IPS DF 19.7 (cell line): ENCODE measurements around the gene KRTAP13-2.

Experiments
- DNase-seq: peaks from one replicate; pipeline ENCODE4 v3.0.0-alpha.2; 2013; ENCODE audit warnings: low read depth, low spot score

KRTAP13-2 gene

GRCh38 chr21:30372139-30372770 is at the start of gene KRTAP13-2:
Gene KRTAP13-2 (minus strand): TSS chr21:30372271. CDS start chr21:30372213, 58 bp downstream.
- DNase-seq, result no peak

GRCh38 chr21:30415993-30416392 is 43.9 kb upstream of the KRTAP13-2 start:
- no peak for DNase-seq

DNA sequence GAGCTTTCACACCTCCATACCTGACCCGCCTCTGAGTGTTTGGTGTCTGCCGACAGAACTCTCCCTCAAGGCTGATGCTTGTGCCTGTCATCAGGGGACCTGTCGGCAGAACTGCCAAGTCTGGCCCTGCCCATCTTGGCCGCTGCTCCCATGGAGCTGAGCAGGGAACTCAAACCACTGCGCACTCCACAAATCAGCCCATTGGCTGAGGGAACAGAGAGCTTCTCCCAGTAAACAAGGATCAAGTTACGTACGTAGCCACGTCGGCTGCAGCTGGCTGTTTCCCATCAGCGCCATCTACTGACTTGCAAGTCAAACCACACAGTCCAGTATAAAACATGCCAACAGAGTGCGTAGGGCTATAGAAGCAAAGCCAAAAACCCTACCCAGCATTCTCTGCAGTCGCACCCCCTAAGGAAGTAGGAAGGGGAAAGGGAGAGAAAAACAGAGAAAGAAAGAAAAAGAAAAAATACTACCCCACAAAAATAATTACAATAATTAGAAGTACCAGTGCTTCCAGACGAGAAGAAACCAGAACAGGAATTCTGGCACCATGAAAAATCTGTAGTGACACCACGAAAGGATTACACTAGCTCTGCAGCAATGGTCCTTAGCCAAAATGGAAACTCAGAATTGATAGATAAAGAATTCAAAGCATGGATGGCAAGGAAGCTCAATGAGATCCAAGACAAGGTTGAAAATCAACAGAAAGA is 36.9 kb upstream of the KRTAP13-2 start:
- peak; percentile 81 for DNase-seq

DNA sequence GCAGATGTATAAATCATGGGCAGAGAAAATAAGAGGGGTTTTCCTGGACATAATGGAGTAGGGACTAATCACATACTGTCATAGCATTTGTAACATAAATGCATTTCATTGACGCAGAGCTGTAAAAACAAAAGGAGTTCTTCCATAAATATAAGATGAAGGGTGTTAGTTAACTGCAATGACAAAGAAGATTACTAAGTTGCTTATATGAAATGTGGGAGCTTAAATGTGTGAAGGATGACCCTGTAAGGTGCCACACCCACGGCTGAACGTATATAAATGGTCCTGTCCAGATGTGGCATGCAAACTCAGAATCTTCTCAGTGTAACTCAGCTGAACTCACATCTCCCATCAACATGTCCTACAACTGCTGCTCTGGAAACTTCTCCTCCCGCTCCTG is 23.7 kb upstream of the KRTAP13-2 start, which contains the start of gene KRTAP13-1:
Gene KRTAP13-1, plus strand, starts transcription at position 301 of the 400 bp plus-strand sequence. Its CDS starts 56 bp downstream, at position 357.
- DNase-seq, result no peak

DNA sequence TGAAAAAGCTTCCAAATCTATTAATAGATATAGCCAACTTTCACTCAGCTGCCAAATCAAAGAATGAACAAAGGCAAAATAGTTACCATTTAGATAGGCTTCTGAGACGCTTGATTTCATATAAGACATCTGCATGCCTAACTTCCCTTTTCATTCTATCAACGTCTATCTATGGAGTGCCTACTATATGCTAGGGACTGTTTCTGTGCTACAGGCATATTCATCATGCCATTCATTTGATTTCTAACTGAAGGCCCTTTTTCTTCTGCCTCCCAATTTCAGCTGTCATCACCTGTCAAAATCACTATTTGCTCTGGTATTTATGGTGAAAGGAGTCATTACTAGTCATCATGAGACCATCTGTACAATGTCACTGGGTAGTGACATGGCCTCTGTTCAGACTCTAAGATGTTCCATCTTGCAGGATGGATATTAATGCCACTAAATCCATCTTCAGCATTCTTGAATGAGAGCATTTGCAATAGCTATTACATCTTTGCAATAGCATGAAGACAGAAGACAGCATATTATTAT is 19.5 kb upstream of the KRTAP13-2 start:
- DNase-seq, result no peak

DNA sequence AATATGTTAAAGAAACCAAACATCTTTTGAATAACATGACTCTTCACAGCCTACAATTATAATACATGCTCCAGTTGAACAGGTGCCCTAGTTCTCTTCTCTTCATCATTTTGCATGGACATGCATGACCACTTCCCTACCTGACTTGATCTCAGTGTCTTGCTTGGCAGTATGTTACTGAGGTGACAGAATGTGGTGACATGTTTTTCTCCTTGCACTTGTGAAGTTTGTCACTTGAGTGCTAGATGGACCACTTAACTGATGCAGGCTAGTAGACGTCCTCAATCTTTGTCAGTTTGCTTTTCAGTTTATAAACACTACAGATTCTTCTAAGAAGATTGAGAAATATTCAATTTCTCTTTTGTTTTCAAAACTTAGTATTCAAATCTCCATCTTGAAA is 10.1 kb upstream of the KRTAP13-2 start:
- DNase-seq, result no peak

- DNase-seq, result no peak
Measured at GRCh38 chr21:30355906-30356305, 16.2 kb downstream of the KRTAP13-2 start.

DNA sequence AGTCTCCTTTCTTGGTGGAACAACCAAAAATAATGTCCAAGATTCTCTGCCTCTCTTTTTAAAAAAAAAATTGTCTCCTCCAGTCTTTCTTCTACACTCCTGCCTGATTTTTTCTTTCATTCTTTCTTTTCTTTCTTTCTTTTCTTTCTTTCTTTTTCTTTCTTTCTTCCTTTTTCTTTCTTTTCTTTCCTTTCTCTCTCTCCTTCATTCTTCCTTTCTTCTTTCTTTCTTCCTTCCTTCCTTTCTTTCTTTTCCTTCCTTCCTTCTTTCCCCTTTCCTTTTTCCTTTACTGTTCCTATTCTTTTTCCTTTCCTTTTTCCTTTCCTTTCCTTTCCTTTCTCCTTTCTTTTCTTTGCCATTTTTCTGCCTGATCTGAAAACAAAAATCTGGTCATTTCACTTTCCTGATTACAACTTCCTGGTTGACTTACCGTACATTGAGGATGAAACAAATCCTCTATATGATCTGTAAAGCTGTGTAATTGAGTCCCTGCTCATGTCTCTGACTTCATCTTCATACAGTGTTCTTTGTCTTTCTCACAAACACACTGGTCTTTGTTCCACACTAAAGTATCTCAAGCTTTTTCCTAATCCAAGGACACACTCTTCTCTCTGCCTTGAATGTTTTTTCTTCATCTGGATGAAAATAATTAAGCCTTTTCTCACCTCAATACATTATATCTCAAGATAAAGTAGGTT is 17.6 kb downstream of the KRTAP13-2 start:
- no peak for DNase-seq

DNA sequence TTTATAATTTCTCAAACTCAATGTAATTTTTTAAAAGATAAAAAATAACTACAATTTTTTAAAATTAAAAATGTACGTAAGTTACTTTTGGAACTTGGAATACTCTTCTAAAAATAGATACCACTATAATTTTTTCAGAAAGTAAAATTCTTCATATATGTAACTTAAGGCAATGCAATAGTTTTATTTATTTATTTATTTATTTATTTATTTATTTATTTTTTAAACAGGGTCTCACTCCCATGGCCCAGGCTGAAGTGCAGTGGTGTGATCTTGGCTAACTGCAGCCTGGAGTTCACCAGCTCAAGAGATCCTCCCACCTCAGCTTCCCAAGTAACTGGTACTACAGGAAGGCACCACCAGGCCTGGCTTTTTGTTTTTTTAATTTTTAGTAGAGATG is 20.5 kb downstream of the KRTAP13-2 start:
- no peak for DNase-seq

- no peak for DNase-seq
Measured at GRCh38 chr21:30349572-30349971, 22.5 kb downstream of the KRTAP13-2 start.

DNA sequence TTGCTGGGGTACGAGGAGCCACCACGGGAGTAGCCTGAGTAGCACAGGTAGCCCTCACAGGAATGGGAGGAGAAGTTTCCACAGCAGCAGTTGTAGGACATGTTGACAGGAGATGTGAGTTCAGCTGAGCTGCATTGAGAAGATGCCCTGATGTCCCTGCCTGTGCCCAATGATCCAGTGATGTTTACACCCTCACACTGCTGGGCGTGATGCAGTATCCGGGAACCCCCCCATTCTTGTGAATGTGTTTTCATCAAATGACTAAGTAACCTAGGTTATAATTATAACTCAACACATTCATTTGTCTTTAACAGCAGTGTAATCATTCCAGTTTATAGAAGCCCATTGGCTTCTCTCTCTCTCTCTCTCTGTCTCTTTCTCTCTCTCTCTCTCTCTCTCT is 23.6 kb downstream of the KRTAP13-2 start, which contains the start of gene KRTAP23-1:
Gene KRTAP23-1, minus strand, starts transcription at position 101 of the 400 bp plus-strand sequence. Its CDS starts 0 bp downstream, at position 101.
- no peak for DNase-seq

GRCh38 chr21:30345014-30345413 is 27.1 kb downstream of the KRTAP13-2 start:
- DNase-seq, result no peak

- DNase-seq, result no peak
Measured at GRCh38 chr21:30340714-30341573, 31.1 kb downstream of the KRTAP13-2 start.

- DNase-seq, result no peak
Measured at GRCh38 chr21:30338717-30339116, 33.4 kb downstream of the KRTAP13-2 start.

- DNase-seq, result no peak
Measured at GRCh38 chr21:30337772-30338171, 34.3 kb downstream of the KRTAP13-2 start.

DNA sequence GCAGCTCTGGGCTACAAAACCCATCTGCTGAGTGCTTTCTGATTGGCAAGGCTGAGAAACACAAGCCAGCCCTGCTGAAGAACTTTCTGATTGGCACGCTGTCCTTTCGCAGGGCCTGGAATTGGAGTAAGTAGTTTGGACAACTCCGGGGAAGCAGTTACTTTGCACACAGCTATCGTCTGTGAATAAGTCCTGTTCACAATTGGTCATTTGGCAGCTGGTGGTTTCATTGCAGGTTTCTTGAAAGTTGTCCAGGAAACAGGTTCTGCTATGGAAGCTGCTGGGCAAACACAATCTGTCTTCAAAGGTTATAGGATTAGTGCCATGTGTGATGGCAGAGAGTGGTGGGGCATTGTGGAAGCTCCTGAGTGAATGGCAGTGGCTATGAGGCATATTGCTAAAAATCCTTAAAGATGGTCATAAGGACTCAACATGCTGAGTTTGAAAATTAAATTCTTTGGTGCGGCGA is 34.8 kb downstream of the KRTAP13-2 start, which contains the start of gene KRTAP27-1:
Gene KRTAP27-1, minus strand, starts transcription at position 419 of the 469 bp plus-strand sequence. Its CDS starts 26 bp downstream, at position 393.
- no peak for DNase-seq

DNA sequence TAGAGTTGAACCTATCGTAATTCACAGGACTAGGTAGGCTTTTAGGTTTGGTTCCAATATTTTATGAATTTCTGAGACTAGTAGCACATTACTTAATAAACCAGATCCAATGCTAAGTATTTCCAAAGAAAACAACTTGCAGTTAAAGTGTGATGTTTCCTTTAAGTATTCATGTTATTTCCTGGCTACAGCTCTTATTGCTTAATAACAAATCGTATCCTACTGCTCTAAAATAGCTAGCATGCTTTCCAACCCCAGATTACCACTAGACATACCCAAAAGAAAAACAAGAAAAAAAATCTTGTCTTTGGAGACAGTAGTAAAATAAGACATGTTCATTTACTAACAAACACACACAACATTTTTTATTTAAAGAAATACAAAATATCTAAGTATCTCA is 35.5 kb downstream of the KRTAP13-2 start:
- DNase-seq, result no peak

GRCh38 chr21:30333736-30334135 is 38.3 kb downstream of the KRTAP13-2 start:
- no peak for DNase-seq

- no peak for DNase-seq
Measured at GRCh38 chr21:30332681-30333080, 39.4 kb downstream of the KRTAP13-2 start.

DNA sequence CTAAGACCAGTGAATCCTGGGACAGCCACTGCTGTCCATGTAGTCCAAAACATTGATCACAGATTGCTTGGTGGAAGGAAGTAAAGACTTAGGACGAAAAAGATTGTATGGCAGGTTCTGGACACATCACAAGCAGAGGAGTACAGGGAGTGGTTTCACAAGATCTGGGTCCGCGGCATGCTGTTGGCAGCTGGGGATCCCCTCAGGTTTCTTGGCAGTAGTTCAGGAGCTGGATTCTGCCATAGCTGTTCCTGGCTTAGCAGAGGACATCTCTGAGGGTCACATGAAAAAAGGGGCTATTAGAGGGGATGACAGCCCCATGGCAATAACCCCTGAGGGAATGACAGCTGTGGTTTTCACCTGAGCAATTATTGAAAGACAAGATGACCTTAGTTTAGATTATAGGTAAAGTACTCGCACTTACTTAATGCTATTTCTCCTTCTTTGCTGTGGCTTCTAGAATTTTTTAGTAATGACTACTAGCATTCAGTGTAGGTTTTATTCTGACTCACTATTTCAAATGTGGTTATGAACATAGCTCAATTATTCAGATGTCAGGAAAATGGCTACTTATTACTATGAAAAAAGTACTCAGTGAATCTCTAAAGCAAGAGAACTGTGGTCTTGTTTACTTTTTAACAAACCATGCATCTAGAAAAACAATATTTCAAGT is 42.7 kb downstream of the KRTAP13-2 start:
- DNase-seq, result no peak
